BJ (cell line): ENCODE data around the gene STYXL2. TPM values are rescaled to one million over a fixed set of nuclear protein-coding genes. Genes with fewer than 3 reads are reported as not detected.

Experiments used
- CTCF ChIA-PET: fragments of 350-600 bp; formaldehyde crosslinking; extraction: SDS; loops from one replicate; lab custom pipeline; 2021; ENCODE audit warnings: antibody characterized with exemption, inconsistent platforms; lab: Yijun Ruan, JAX
- POLR2A ChIA-PET: fragments of 300-600 bp; sonication (Branson Sonifier 250); formaldehyde crosslinking; extraction: SDS; loops from one replicate; lab custom pipeline; 2021; ENCODE audit warnings: antibody characterized with exemption; lab: Charles Lee
- DNase-seq: peaks from one replicate; pipeline ENCODE4 v3.0.0-alpha.2; 2011; ENCODE audit warnings: low read depth
- H3K27me3 ChIP-seq: 2 replicates; pipeline ENCODE4 v1.6.0; 2011; ENCODE audit warnings: low read length; ENCODE audit not compliant: control insufficient read depth, insufficient read depth
- H3K36me3 ChIP-seq: 2 replicates; pipeline ENCODE4 v1.5.1; 2011; ENCODE audit warnings: low read length; ENCODE audit not compliant: control insufficient read depth, insufficient read depth
- H3K4me3 ChIP-seq: 2 replicates; pipeline ENCODE4 v1.5.1; 2011; ENCODE audit warnings: low read depth, mild to moderate bottlenecking, control low read depth, low read length
- CTCF ChIP-seq: IDR thresholded peaks from 2 replicates; pipeline ENCODE4 v1.5.1; 2011; ENCODE audit warnings: low read depth, mild to moderate bottlenecking, control low read depth, inconsistent platforms, low read length, moderate library complexity; ENCODE audit not compliant: insufficient read depth
- polyA plus RNA-seq: library from polyadenylated mRNA; depleted of rRNA; stranded (reverse); fragments of >200 nt; gene quantifications from 2 replicates; pipeline ENCODE4 v1.2.3, GENCODE V29; 2011

STYXL2 gene
- polyA plus RNA-seq, 1 experiment, result not detected

DNA sequence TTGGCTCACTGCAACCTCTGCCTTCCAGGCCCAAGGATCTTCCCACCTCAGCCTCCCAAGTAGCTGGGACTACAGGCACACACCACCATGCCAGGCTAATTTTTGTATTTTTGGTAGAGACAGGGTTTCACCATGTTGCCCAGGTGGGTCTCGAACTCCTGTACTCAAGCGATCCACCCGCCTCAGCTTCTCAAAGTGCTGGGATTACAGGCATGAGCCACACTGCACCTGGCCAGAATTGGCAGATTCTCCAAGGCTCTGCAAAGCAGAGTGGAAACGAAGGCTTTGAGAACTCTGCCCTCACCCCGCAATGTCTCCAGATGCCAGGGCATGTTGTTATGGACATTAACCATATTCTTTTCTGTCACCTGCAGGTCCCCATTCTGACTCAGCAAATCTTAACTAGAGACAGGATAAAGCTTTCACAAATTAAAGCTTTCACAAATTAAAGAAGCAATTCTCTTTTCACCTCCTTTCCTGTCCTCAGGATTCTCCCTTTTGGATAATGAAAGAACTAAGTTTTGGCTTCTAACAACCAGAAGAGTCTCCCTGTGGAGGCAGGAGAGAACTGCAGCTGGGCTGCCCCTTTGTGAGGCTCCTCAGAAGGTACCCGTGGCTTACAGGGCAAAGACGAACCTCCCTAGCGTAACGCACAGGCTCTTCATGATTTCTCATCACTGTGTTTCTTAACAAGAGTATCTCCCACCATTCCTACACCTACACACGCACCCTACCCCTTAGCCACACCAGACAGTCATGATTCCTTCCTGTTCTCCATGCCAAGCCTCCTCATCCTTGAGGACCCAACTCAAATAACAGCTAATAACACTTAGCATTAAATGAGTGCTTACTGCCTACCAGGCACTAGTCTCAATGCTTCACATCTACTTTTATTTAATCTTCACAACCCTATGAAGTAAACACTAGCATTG, 33.5 kb upstream of the STYXL2 start:
- no peak overlapping the region for H3K4me3 ChIP-seq
- peak; percentile 20; the same call in 1 of the 2 replicates for TF ChIP-seq CTCF
- no peaks in the 10 kb centered on the region for H3K36me3 ChIP-seq
- DNase-seq, result no peak
- no peaks in the 10 kb centered on the region for H3K27me3 ChIP-seq
- ChIA-PET POLR2A (no interaction called here), CTCF (interaction anchor here (0.6 to 18.3 kb wide), 26 partner anchors 8 to 480 kb away, joined by 3 to 343 read pairs (median 5); partner anchors contain the start of gene TADA1)

DNA sequence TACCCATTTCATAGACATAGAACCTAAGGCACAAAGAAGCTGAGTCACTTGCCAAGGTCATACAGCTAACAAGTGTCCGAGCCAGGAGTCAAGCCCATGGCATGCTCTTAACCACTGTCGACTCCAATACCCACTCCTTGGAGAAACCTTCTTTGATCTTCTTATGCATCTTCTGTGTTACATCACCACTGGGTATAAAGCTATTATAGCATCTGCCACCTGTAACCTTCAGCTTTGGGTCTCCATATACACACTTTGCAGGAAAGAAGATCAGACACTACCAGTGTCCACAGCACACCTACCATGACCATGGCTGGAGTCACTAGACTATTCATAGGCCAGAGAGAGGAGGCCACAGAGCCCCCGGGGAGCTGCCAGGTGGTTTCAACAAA, 32.8 kb upstream of the STYXL2 start:
- H3K36me3 ChIP-seq, result no peaks in the 10 kb centered on the region
- CTCF ChIA-PET, result interaction anchor here (0.6 to 18.3 kb wide), 6 partner anchors 10 to 479 kb away, joined by 3 to 343 read pairs (median 14); no protein-coding TSS in a partner anchor

GRCh38 chr1:167064621-167065020, 29.3 kb upstream of the STYXL2 start:
- Histone ChIP-seq H3K4me3 (no peak overlapping the region), H3K27me3 (no peaks in the 10 kb centered on the region), H3K36me3 (no peaks in the 10 kb centered on the region)
- no peak for DNase-seq
- no peak for TF ChIP-seq CTCF
- CTCF ChIA-PET, result interaction anchor here (1.6 to 18.3 kb wide), 3 partner anchors 9 to 469 kb away, joined by 6 to 343 read pairs (median 39); no protein-coding TSS in a partner anchor
- POLR2A ChIA-PET, result no interaction called here

More for the DNA sequence above, 32.8 kb upstream of the STYXL2 start:
- POLR2A ChIA-PET, result no interaction called here
- no peaks in the 10 kb centered on the region for H3K27me3 ChIP-seq
- no peak for TF ChIP-seq CTCF
- no peak for DNase-seq
- no peak overlapping the region for H3K4me3 ChIP-seq

DNA sequence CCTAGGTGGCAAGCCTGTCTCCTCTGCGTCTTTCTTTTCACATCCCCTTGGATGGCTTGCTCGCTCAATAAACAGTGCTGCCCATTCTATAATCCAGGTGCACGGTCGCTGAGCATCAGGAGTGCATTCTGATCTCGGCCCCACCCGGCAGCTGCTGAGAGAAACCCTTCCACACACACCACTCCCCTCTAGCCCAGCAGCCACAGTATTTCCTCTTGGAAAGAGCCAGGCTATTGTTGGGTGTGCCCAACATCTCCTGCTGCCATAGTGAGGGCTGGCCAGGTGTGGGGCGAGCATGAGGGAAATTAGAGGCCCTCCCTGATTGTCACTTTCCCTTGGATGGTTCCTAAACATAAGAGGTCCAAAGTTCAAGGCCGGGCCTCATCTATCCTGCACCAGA, 28.4 kb upstream of the STYXL2 start:
- no peak for TF ChIP-seq CTCF
- Histone ChIP-seq H3K27me3 (no peaks in the 10 kb centered on the region), H3K36me3 (no peaks in the 10 kb centered on the region), H3K4me3 (no peak overlapping the region)
- no peak for DNase-seq
- POLR2A ChIA-PET, result no interaction called here
- CTCF ChIA-PET, result interaction anchor here (0.9 to 18.3 kb wide), 9 partner anchors 14 to 469 kb away, joined by 3 to 343 read pairs (median 6); no protein-coding TSS in a partner anchor
